Measurements from ENCODE around the gene SSC5D.

The SSC5D gene

GRCh38 chr19:55473225-55474012 lies 14.8 kb upstream of the SSC5D start:
- peak; percentile 43 for DNase-seq (ENCODE audit: low spot score)

- DNase-seq (ENCODE audit: low spot score): peak; percentile 95
These were observed 13.7 kb upstream of the SSC5D start for GRCh38 chr19:55474269-55475265.

GRCh38 chr19:55476100-55476775 lies 12.0 kb upstream of the SSC5D start, which contains the start of gene ZNF628:
Gene ZNF628, plus strand, starts transcription at chr19:55476617. Its CDS starts 3,294 bp downstream, at chr19:55479911.
- peak; percentile 97 for DNase-seq (ENCODE audit: low spot score)

- no peak for DNase-seq (ENCODE audit: low spot score)
These were observed 10.3 kb upstream of the SSC5D start for GRCh38 chr19:55477905-55478304.

- DNase-seq (ENCODE audit: low spot score): no peak
These were observed 9.9 kb upstream of the SSC5D start for GRCh38 chr19:55478364-55478763.

GRCh38 chr19:55479045-55479444 lies 9.2 kb upstream of the SSC5D start:
- no peak for DNase-seq (ENCODE audit: low spot score)

GRCh38 chr19:55479451-55480230 lies 8.6 kb upstream of the SSC5D start:
- peak; percentile 61 for DNase-seq (ENCODE audit: low spot score)

GRCh38 chr19:55481148-55481793 lies 7.0 kb upstream of the SSC5D start:
- DNase-seq (ENCODE audit: low spot score): no peak

GRCh38 chr19:55481794-55482155 lies 6.5 kb upstream of the SSC5D start:
- DNase-seq (ENCODE audit: low spot score): no peak

- DNase-seq (ENCODE audit: low spot score): no peak
These were observed 5.9 kb upstream of the SSC5D start for GRCh38 chr19:55482156-55482961.

GRCh38 chr19:55482967-55483705 lies 5.1 kb upstream of the SSC5D start:
- no peak for DNase-seq (ENCODE audit: low spot score)

- no peak for DNase-seq (ENCODE audit: low spot score)
These were observed 4.3 kb upstream of the SSC5D start for GRCh38 chr19:55483706-55484592.

GRCh38 chr19:55484593-55485438 lies 3.4 kb upstream of the SSC5D start, which contains the start of gene NAT14:
Gene NAT14, plus strand, starts transcription at chr19:55485188. Its CDS starts 521 bp downstream, at chr19:55485709.
- DNase-seq (ENCODE audit: low spot score): peak; percentile 70

- DNase-seq (ENCODE audit: low spot score): no peak
These were observed 2.7 kb upstream of the SSC5D start for GRCh38 chr19:55485439-55486011.

- peak; percentile 25 for DNase-seq (ENCODE audit: low spot score)
These were observed 1.9 kb upstream of the SSC5D start for GRCh38 chr19:55486043-55486970.

All from kidney tubule cell (primary cell).